Midbrain (tissue), 1 donor: ENCODE data around the gene EFCAB14.
"Not testable (repeated sequence)": the region's sequence is repeated elsewhere in the genome, so short reads cannot be mapped to it uniquely, and the experiment has no call there.

ENCODE experiments used
- DNase-seq: peaks from one replicate; lab custom pipeline; 2025; lab: John Stamatoyannopoulos, UW

Gene EFCAB14

GRCh38 chr1:46653405-46653958, 65.4 kb downstream of the EFCAB14 start:
- DNase-seq: no peak

DNA sequence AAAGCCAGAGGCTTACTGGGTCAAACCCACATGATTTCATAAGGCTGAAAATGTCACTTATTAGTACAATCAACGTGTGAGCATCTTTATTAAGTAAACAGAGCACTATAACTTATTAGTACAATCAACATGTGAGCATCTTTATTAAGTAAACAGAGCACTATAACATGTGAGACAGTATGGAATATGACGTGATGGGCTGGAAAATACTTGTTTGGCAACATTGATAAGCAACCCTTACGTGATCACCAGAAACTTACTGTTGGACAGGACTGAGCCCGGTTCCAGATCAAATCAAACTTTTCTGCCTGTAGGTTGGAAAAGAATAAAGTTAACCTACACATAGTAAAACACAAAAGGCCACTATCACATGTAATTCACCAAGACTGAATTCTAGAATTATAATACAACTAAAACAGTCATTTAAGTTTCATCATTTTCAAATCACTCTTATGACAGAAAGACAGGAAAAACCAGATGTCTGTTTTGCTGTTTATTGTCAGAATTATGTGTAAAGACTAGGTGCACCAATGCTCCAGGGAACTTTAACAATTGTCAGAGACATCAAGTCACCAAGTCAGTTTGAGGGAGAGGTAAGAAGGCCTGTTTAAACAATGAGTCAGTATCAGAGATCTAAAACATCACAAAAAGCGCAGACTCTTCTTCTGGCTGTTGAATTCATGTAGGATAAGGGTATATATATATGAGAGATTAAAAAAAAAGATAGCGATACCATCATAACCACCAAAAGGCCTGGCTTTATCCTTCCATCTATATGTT, 66.4 kb downstream of the EFCAB14 start:
- no peak for DNase-seq

DNA sequence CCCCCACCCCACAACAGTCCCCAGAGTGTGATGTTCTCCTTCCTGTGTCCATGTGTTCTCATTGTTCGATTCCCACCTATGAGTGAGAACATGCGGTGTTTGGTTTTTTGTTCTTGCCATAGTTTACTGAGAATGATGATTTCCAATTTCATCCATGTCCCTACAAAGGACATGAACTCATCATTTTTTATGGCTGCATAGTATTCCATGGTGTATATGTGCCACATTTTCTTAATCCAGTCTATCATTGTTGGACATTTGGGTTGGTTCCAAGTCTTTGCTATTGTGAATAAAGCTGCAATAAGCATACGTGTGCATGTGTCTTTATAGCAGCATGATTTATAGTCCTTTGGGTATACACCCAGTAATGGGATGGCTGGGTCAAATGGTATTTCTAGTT, 67.8 kb downstream of the EFCAB14 start:
- not testable (repeated sequence) for DNase-seq

DNA sequence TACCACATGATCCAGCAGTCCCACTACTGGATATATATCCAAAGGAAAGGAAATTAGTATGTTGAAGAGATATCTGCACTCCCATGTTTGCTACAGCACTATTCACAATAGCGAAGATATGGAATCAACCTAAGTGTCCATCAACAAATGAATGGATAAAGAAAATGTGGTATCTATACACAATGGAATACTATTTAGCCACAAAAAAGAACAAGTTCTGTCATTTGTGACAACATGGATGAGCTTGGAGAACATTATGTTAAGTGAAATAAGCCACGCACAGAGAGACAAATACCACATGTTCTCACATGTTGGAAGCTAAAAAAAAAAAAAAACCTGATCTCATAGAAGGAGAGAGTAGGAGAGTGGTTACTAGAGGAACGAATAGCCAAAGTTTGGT, 68.4 kb downstream of the EFCAB14 start:
- DNase-seq: no peak

- DNase-seq: no peak
Observed at GRCh38 chr1:46649764-46650163, 69.2 kb downstream of the EFCAB14 start.

DNA sequence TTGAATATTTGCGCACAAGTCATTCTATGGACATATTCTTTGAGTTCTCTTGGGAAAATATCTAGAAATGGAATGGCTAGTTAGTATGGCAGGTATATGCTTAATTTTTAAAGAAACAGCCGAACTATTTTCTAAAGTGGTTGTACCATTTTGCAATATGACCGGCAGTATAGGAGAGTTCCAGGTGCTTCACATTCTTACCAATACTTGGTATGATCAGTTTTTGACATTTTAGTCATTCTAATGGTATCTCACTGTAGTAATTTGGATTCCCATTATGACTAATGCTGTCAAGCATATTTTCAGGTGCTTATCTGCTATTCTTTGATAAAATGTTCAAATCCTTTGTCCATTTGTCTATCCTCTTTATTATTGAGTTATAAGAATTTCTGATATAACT, 71.3 kb downstream of the EFCAB14 start:
- DNase-seq: no peak

DNA sequence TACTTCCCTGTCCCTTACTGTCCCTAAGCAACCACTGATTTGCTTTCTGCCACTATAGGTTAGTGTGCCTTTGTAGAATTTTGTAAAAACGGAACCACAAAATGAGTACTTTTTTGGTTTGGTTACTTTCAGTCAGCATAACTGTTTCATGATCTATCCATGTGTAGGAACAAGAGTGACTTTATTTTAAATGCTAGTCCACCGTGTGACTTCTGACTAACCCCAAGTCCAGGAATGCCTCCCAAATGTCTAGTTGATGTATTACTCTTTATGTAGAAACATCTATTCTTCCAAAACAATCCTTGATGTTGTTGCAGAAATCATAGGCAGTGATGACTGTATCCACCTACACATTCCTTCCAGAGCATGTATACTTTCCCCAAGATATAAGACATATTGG, 72.1 kb downstream of the EFCAB14 start:
- no peak for DNase-seq

GRCh38 chr1:46646331-46646730, 72.6 kb downstream of the EFCAB14 start:
- DNase-seq: no peak

GRCh38 chr1:46645815-46646214, 73.1 kb downstream of the EFCAB14 start:
- no peak for DNase-seq

DNA sequence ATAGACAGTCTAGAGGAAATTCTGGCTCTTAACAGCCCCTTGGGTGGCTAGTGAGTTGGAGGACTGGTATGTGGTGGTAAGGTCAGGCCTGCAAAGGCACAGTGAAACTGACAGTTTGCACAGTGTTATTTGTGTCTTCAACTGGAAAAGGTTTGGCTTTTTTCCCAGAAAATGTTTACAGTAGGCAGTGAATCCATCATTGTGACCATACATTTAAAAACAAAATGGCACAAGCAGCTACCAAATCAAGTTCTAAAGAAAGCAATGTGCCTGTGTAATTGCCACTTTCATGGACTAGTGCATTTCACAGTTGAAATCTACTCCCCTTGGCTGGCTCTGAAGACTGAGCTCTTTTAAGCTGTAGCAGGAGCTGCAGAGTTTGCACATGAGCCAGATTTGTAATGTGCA, 75.5 kb downstream of the EFCAB14 start:
- DNase-seq: no peak

DNA sequence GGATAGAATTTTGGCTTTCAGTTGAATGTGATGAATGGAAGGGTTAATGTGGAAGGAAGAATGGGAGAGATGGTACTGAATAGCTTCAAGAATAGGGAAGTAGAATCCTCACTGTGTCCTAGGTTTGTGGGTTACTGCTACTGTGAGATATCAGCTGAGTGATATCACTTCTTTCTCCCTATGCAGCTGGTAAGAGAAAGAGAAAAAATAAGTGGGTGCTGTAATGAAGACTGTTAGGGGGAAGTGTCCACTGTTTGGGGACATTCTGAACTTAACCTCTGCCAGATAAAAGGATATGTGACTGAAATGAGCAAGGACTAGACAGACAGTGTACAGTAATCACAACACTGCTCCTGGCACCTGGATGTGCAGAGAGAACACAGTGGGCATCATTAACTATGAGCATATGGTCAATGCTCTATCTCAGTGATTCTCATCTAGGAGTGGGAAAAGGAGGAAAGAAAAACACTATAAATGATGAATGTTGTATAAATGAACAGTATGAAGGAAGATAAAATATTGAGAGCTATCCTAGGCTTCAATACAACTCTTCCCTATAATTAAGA, 76.7 kb downstream of the EFCAB14 start:
- no peak for DNase-seq

DNA sequence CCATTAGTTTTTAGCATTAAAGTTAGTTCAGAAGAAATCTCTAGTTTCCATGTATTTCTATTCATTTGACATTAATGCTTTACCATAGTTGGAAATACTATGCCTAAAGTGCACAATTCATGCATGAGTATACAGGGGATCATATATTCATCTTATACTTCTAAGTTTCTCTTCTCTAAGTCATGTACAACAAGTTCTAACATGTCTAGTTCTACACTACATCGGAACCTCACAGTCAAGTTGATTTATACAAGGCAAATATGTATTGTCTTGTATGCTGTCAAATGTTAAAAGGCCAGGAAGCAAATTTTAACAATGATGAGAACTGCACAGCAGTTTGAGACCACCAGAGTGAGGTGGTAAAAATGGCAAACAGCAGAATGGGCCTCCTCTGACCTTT, 79.4 kb downstream of the EFCAB14 start:
- DNase-seq: no peak

GRCh38 chr1:46638921-46639320, 80.0 kb downstream of the EFCAB14 start:
- no peak for DNase-seq

- DNase-seq: no peak
Observed at GRCh38 chr1:46637444-46638083, 81.3 kb downstream of the EFCAB14 start.

DNA sequence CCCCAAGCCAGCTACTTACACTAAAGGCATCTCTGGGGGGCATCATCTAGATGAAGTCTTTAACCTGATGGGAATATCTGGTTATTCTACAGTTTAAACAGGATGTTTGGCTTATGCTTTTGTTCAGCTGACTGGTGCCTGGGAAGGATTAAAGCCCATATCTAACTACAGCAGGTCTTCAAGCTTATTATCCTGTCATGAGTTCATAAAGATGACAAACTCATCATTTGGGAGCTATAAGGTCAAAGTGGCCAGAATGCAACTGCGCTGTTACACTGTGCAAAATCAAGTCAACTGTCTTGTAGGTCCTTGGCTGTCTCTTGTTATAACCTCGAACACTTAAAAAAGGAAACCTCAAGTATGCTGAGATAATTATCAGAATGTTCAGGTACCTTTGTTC, 83.7 kb downstream of the EFCAB14 start:
- no peak for DNase-seq

DNA sequence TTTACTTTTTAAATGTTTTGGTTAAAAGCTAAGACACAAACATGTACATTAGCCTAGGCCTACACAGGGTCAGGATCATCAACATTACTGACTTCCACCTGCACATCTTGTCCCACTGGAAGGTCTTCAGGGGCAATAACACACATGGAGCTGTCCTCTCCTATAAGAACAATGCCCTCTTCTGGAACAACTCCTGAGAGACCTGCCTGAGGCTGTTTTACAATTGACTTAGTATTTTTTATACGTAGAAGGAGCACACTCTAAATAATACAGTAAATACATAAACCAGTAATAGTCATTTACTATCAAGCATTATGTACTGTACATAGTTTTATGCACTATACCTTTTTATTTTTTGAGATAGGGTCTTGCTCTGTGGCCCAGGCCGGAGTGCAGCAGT, 88.2 kb downstream of the EFCAB14 start:
- DNase-seq: no peak
